HG02588 (cell line): ENCODE measurements around the gene CFAP410.
"Not testable (repeated sequence)": the region's sequence is repeated elsewhere in the genome, so short reads cannot be mapped to it uniquely, and the experiment has no call there.

Experiments used
- ATAC-seq: cut with Tn5 transposase; IDR thresholded peaks from one replicate; pipeline ENCODE4 v1.9.1; 2021; ENCODE audit warnings: mild to moderate bottlenecking, moderate library complexity; ENCODE audit not compliant: unreplicated experiment

Gene CFAP410

DNA sequence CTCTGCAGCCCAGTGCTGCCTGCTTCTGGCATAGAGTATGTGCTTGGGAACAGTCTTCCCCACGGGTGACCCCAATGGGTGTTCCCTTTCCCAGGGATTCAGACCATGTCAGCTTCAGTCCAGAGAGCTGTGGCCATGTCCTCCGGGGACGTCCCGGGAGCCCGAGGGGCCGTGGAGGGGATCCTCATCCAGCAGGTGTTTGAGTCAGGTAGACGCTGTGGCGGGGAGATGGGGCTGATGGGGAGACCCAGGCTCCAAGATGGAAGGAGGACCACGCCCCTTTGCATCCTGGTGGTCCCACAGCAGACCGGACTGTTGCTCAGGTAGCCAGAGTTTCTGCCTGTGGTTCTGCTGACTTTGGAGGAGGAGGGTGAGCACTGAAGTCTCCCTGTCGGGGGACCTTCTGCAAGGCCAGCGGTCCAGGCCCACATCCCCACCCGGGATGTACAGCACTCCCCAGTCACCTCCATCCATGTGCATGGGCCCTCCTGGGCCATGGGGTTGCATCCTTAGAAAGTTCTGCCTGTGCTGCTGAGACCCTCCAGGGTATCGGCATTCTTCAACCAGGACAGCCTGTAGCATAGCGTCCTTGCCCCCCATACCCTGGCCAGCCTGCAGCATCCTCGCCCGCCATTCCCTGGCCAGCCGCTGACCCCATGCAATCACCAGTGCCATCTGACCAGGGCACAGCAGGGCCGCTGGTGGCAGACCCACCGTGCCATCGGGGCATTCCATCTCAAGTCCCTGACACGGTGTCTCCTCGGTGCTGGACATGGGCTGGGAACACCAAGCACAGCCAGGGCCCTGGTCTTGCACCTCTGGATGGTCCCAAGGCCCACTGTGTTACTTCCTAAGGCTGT, 50.7 kb downstream of the CFAP410 start:
- ATAC-seq = no peak

DNA sequence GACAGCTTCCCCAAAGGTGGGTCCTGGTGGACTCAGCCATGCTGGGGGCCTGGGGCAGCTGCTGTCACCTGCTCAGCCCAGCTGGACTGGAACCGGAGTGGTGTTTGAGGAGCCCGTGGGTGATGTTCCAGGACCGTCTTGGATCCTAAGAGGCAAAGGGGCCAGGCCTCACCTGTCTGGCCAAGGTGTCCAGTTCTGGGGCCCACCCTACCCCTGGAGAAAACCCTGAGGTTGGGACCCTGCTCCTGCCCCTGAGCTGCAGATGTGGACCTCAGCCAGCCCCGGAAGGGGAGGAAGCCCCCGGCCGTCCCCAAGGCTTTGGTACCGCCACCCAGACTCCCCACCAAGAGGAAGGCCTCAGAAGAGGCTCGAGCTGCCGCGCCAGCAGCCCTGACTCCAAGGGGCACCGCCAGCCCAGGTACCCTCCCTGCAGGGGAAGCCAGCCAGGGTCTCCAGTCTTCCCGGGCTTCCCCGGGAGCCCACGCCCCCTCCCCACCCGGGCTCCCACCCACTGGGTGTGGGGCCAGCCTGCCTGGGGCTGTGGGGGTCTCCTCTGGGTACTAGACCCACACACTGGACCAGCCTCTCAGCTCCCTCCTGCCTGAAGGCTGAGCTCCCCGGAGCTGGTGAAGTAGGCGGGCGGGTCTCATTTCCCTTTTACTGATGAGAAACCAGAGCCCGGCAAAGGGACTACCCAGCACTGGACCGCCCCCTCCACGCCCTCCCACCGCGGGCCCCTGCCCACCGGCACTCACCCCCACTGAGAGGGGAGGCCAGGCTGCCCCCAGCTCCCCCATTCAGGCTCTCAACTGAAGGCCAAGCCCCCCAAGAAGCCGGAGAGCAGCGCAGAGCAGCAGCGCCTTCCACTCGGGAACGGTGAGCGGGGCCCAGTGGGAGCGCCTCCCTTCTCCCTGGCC, 52.2 kb downstream of the CFAP410 start:
- ATAC-seq = no peak

DNA sequence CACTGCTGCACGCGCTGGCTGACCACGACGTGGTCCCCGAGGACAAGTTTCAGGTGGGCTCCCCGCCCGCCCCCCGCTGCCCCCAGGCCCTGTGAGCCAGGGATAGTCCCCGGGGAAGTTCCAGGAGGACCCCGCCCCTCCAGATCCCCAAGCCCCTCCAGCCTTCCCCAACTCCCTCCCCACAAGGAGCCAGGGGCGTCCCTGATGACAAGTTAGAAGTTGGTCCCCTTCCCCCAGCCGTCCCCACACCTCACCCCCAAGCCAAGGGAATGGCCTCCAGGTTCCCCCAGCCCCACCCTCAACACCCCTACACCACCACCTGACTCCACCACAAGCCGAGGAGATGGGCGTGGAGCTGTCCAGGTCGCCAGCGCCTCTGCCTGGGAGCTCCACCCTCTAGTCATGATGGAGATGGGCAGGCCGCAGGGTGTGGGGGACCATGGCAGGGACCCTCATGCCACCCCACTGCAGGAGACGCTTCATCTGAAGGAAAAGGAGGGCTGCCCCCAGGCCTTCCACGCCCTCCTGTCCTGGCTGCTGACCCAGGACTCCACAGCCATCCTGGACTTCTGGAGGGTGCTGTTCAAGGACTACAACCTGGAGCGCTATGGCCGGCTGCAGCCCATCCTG, 53.0 kb downstream of the CFAP410 start:
- ATAC-seq = no peak

DNA sequence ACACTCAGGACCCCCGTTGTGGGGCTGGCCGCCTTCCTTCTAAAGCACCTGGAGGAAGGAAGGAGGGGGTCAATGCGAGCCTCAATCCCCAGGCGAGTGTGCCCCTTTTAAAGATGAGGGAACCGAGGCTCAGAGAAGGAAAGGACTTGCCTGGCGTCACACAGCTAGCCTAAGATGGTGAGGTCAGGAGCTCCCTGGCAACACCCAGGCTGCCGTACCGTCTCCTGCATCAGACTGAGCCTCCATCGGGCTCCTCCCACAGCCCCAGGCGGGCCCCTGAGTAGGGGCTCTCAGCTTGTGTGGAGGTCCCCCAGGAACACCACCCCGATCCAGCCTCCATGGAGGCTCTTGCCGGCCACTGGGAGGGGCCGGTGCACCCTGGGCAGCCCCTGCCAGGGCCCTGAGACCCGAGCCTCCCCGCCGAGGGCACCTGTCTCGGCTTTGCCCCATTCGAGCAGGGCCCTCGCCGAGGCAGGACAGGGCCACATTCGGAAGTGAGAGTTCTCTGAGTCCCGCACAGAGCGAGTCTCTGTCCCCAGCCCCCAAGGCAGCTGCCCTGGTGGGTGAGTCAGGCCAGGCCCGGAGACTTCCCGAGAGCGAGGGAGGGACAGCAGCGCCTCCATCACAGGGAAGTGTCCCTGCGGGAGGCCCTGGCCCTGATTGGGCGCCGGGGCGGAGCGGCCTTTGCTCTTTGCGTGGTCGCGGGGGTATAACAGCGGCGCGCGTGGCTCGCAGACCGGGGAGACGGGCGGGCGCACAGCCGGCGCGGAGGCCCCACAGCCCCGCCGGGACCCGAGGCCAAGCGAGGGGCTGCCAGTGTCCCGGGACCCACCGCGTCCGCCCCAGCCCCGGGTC, 53.8 kb downstream of the CFAP410 start, which contains the start of gene AIRE:
AIRE (plus strand) TSS at position 739 of the 855 bp plus-strand sequence. CDS start 131 bp downstream, outside the sequence.
- ATAC-seq = no peak

DNA sequence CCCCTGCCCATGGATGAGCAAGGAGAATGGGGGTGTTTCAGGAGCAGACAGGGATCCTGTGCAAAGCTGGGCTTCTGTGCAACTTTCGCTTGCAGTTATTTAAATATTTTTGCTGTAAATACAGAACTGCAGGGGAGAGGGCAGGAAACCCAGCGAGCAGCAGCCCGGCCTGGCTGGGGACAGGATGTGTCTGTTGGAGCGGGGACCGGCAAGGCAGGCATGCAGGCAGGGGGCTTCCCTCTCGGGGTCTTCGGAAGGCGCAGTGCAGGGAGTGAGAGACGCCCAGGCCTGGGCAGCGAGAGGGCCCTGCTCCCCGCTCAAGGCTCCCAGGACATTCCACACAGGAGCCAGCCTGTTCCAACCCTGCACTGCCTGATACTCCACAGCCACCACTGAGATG, 55.2 kb downstream of the CFAP410 start:
- no peak for ATAC-seq

DNA sequence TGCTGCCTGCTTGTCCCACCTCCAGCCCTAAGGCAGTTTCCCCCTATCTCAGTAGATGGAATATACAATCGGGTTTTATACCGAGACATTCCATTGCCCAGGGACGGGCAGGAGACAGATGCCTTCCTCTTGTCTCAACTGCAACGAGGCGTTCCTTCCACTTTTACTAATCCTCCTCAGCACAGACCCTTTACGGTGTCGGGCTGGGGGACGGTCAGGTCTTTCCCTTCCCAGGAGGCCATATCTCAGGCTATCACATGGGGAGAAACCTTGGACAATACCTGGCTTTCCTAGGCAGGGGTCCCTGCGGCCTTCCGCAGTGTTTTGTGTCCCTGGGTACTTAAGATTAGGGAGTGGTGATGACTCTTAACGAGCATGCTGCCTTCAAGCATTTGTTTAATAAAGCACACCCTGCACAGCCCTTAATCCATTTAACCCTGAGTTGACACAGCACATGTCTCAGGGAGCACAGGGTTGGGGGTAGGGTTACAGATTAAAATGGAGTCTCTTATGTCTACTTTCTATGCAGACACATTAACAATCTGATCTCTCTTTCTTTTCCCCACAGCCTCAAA, 55.9 kb downstream of the CFAP410 start:
- ATAC-seq = not testable (repeated sequence)

DNA sequence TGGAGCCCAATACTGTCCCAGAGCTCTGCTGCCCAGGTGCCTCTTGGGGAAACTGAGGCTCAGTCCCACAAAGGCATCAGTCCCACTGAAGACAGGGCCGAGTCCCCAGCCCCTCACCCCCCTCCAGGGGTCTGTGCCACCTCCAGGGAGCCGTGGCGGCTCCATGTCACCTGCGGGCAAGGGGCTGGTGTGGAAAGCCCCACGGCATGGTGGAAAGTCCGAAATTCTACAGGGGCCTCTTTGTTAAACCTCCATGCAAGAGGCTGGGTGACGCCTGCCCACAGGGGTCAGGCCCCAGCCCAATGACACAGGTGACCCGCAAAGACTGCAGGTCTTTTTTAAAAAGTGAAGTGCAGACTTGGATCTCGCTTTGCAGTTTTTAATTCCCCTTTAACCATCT, 56.8 kb downstream of the CFAP410 start:
- ATAC-seq = no peak

DNA sequence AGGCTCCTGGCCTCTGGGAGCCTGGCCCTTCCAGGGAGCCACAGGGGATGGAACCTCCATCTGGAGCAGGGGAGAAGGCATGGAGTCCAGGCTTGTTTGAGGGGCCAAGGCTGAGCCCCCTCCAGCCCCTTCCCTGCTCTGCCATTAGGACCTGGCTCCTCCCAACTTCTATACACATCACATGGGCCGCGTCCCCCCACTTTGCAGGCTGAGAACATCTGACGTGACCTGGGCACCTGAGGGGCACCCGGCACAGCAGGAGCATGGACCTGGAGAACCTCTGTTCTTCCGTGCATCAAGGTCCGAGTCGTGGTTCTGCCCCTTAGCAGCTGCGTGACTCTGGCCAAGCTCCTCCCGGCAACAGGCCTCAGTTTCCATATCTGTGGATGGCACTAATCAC, 57.4 kb downstream of the CFAP410 start:
- no peak for ATAC-seq

DNA sequence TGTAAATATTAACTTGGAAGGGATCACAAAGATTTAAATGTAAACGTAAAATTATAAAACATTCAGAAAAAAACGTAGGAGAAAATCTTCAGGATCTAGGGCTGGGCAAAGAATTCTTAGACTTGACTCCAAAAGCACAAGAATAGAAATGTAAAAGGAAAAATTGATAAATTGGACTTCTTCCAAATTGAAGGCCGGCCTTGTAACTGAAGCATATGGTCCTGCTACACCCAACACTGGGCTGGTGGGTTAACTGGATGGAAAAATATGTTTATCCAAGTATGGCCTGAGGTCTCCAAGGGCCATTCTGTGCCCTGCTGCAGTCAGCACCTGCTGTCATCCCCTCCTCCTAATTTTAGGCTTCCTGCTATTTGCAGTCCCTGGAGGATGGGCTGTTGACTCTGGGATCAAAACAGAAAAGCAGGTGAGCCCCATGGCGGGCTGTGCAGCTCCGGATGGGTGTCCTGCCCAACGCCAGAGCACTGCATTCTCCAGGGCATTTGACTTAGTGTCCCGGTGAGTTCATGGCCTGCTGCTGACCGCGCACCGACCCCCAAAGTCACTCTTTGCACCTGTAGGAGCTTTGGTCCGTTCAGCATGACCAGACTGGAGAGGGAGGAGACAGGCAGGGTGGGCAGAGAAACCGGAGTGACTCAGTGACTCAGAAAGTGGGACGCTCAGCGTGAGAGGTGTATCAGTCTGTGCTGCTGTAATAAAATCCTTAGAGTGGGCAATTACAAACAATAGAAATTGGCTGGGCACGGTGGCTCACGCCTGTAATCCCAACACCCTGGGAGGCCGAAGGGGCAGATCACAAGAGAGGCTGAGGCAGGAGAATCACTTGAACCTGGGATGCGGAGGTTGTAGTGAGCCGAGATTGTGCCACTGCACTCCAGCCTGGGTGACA, 59.6 kb downstream of the CFAP410 start:
- ATAC-seq = no peak
